A673 (cell line): ENCODE results near the gene MSH2.

Experiments used
- EZH2 ChIP-seq: fragments of 200-600 bp; sonication (generic); IDR thresholded peaks from 2 replicates; pipeline ENCODE4 v1.6.1; 2017; ENCODE audit warnings: borderline replicate concordance, low read depth, mild to moderate bottlenecking, mixed read lengths, antibody characterized with exemption, low read length; ENCODE audit not compliant: poor library complexity, severe bottlenecking
- TF ChIP-seq, protein P1 (sequence below): fragments of 300-800, 200-600 bp; sonication (generic); conservative IDR thresholded peaks from 2 replicates; pipeline ENCODE4 v1.5.1; 2017; ENCODE audit warnings: low read depth, mild to moderate bottlenecking, antibody characterized with exemption, low read length, moderate library complexity, mixed read lengths

DNA sequence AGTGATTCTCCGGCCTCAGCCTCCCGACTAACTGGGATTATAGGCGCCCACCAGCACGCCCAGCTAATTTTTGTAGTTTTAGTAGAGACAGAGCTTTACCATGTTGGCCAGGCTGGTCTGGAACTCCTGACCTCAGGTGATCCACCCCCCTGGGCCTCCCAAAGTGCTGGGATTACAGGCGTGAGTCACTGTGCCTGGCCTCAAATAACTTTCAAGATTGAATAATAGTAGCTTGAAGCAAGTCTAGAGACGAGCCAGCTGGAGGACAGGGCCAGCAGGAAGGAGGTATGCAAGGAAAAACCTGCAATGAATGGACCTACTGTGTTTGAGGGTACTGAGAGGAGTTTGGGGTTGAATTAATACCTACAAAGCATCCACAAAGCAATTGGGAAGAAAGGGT is 87.5 kb downstream of the MSH2 start:
- TF ChIP-seq, protein P1, sequence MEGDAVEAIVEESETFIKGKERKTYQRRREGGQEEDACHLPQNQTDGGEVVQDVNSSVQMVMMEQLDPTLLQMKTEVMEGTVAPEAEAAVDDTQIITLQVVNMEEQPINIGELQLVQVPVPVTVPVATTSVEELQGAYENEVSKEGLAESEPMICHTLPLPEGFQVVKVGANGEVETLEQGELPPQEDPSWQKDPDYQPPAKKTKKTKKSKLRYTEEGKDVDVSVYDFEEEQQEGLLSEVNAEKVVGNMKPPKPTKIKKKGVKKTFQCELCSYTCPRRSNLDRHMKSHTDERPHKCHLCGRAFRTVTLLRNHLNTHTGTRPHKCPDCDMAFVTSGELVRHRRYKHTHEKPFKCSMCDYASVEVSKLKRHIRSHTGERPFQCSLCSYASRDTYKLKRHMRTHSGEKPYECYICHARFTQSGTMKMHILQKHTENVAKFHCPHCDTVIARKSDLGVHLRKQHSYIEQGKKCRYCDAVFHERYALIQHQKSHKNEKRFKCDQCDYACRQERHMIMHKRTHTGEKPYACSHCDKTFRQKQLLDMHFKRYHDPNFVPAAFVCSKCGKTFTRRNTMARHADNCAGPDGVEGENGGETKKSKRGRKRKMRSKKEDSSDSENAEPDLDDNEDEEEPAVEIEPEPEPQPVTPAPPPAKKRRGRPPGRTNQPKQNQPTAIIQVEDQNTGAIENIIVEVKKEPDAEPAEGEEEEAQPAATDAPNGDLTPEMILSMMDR = no peak
- TF ChIP-seq EZH2 = no peak
